Activated CD4-positive, CD25-positive, alpha-beta regulatory T cell treated with anti-CD3 and anti-CD28 coated beads, Interleukin-2, amount 50 U/mL, for 16 hours (primary cell): ENCODE results near the gene MAML2.

Experiments used
- DNase-seq: peaks from one replicate; pipeline ENCODE4 v3.0.0-alpha.2; 2020; ENCODE audit warnings: low read depth, low spot score

The MAML2 gene

DNA sequence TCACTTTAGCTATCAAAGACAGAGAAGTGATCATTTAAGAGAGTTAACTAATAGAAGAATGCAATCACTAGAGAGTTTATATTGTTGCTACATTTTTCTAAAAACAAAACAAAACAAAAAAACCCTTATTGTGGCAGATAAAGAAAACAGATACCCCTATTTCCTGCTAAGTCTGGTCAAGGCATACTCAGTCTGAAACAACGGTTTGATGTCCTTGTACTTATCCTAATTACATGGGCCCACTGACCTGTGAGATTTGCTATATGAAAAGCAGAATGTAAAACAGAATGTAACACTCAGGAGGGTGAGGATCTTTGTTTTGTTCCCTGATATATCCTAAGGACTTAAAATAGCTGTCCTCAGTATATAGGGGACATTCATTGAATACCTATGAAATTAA is 24.6 kb downstream of the MAML2 start:
- DNase-seq, result no peak

DNA sequence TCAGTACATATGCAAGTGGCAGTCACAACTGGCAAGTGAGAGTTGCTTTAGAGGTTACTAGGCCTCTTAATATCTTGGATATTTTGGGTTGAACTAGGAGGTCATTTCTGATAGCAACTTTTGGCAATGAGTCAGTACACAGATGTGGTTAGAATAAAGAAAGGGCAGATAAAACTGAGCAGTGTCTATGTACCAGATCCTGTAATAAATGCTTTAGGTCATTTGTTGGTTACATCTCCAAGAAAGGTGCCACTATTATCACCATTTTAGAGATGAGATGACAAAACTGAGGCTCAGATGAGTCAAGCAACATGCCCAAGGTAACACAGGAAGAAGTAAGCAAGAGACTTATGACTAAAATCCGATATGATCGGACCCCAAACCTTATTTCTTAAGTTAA is 25.0 kb downstream of the MAML2 start:
- no peak for DNase-seq

DNA sequence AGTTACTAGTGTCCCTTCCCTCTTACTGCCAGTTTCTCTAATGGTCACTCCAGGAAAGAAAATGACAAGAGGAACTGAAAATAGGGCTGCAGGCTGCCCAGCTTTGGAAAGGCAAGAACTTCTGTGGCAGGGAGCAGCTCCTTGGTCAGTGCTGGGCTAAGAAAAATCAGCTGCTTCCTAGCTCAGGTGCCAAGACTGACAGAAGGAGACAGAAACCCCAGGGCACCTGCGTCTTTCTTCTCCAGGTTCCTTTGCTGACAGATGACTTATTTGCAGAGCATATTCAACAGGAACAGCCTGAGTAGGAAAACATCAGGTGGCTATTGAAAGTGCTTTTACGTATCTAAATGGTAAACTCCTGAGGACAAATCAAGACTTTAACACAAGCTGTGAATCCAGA is 25.4 kb downstream of the MAML2 start:
- DNase-seq, result no peak

DNA sequence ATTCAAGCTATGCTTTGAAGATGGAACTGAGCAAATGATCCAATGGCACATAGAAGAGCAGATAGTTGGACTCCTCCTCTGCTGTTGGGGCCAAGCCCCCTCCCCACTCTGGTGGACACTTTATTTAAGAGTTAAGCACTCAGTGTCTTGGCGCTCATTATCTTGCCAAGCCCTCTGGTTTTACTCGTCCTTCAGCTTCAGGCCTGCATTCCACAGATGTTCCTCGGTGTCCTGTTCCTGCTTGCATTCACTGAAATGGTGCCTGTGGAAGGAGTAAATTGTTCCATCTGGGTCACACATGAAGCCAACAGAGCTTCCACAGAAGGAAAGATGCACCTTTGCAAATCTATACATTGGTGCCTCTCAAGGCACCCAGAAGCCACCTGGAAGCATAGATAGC is 26.1 kb downstream of the MAML2 start:
- DNase-seq, result no peak

DNA sequence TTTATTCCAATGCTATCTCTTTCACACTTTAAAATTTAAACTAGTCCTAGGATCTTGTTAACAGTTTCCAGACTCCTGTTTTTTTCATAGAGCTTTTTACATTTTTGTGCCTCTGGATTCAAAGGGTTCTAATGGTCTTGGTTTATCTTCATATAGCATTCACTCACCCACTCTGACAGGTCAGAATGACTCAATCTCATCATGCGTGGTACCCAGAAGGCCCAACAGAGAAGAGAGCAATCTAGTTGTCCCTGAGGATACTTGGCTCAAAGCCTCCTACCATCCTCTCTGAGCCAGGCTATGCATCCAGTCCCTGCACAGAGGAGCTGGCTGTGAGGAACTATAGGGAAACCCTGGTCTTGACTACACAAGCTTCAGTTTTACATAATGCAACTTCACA is 27.5 kb downstream of the MAML2 start:
- no peak for DNase-seq

DNA sequence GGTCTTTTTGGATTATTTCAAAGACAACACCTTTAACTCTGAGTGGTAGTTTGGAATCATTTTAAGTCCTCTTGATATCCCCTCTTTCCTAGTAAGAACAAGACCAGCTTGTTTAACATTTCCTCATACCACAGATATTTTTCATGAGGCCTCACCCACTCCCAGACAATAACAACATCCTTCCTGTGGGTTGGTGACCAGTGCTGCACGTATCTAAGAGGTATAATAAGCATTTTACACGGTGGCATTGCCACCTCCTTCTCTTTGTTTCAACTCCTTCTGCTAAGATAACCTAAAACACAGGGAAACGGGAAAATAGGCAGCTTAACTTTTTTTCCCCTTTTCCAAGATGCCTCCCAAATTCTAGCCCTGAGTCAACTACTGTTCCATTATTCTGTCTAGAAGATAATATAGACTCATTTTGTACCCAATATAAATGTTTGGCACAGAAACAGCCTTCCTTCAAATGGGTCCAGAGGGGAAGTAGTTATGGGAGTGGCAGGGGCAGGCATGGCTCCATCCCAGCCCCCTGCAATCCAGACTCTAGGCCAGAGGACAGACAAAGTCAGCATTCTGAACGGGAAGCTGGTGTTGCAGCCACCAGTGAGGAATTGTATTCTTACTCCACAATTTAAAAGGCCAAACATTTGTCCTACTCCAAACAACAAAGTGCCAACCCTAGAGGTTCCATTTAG is 28.5 kb downstream of the MAML2 start:
- no peak for DNase-seq

DNA sequence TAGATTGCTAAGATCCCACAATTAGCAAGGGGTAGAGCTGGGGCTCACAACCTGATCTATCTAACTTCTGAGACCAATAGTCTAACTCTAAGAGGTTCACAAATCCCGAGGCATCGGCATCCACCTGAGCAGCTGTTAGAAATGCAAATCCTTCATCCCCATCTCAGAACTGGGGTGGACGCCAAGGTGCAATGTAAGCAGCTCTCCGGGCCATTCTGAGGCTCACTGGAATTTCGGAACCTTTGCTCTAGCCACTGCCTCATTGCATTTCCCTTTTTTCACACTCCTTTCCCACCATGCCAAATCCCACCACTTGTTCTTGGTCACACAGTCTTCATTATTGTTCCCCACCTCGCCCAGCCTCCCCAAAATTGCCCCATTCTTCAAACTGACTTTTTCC is 29.8 kb downstream of the MAML2 start:
- DNase-seq, result no peak

DNA sequence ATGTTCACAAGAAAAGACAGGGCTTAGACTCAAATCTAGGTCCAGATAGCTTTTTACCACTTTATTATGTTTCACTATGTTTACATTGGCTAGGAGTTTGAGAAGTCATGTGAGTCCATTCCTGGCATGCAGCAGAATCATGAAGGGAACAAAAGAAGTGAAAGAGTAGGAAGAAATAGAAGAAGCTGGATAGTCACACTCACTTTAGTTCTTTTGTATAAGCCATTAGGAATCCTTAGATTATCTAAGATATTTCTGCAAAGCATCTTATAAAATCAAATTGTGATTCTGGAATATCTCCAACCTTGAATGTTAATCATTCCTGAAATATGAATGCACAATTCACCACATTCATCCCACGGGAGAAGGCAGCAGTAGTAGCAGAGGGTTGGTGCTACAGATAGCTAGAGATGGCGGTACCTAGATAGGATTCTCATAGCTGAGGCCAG is 31.9 kb downstream of the MAML2 start:
- DNase-seq, result no peak

DNA sequence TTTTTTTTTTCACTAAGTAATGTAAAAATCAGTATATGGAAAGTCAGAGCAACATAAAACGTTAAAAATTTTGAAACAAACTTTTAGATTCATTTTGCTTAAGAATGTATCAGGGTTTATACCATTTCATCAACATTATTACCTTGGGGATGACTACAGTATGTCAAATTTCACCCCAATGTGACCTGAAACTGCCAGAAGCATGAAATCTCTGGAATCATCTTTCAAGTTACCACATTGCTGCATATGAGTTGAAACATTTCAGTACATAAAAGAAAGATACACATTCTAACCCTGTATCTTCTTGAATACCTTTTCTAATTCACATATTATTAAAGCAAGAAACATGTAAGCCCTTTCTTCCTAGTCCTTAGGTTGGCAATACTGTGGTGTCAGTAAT is 32.8 kb downstream of the MAML2 start:
- DNase-seq, result no peak

DNA sequence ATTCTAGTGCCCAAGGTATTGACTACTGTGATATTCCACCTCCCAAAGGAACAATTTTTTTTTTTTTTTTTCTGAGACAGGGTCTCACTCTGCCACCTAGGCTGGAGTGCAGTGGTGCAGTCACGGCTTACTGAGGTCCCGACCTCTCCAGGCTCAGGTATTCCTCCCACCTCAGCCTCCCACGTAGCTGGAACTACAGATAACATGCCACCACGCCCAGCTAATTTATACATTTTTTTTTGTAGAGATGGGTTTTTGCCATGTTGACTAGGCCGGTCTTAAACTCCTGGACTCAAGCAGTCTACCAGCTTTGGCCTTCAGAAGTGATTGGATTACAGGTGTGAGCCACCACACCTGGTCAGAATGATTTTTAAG is 33.4 kb downstream of the MAML2 start:
- DNase-seq, result no peak

DNA sequence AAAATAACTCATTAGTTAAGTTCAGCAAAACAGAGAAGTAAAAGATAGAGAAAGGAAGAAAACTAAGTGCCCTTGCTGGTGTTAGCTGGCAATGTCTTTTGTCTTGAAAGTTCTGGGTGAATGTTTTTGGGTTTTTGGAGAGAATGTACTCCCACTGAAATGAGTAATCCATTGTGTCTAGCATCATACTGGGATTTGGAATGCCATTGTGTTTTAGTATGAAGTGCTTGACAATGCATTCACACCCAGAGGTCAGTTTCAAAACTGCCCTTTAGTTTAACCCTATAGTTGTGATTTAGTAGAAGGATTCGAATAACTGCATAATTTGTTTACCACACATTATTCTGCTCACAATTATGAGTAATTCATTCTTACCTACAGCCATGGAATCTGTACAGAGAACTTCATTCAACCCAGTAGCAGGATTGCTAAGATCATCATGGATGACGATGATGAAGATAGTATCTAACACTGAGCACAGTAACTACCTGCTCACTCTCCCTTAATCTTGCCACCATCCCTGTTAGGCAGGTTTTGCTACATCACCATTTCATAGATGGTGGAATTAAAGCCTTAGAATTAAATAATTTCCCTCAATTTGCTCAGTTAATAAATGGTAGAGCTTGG is 33.9 kb downstream of the MAML2 start:
- DNase-seq, result no peak

DNA sequence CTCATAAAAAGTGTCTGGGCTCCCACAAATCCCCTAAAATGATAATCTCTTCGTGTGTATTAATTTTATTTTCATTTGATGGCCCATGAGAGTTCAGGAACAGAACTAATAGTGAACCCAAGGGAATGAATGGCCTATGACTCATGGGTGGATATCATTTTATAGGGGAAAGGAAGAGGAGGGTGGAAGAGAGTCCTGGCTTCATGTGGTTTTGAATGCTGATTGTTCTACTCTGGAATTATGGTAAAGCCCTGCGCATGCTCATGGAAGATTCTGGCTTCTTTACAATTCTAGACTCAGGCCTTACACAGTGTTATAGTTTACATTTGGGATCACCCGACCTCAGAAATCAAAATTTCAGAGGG is 35.2 kb downstream of the MAML2 start:
- DNase-seq, result no peak

DNA sequence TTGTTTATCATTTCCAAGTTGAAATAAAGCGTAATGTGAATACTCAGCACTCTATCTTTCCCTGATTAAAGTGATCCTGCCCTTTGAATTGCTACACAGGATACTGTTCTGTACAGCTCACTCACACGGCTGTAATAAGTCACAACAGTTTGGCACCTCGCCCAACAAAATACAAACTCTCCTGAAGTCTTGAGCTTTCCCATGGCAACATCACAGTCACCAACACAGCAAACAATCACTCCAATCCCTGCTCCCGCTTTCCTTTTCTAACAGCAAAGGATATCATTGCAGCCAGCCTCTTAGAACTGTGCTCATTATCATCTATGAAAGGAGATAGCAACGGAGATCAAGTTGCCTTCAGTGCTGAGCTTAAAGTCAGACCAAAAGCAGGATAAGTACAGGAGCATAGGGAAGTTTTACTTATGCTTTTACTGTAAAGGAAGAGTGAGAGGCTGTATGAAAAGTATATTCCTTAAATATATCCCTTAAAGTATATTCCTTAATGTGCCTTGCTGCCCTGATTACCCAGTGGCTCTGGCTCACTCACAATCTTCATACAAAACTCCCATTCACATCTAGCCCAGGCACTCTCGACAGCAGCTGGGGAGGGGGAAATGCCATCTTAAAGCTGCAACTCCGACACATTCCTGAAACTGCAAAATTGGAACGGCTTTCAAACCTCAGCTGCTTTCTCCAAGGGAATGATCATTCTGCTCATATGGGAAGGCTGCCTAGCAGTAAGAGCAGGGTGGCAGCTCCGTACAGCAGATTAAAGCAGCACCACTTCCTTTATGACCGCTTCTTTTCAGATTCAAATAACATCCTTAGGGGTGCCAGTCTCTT is 35.8 kb downstream of the MAML2 start:
- no peak for DNase-seq

DNA sequence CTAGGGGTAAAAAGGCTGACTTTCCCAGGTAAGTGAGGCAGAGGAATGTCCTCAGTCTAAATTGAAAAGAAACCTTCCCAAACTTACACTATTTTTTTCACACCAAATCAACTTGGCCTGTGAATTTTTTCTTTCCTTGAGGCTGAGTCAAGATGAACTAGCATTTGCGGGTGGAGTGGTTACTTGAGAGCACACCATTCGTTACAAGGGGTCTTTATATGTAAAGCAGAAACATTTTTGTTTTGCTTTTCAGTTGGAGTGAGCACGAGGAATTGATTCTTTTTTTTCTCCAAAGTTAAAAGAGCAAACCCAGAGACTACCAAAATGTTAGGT is 36.4 kb downstream of the MAML2 start:
- no peak for DNase-seq

DNA sequence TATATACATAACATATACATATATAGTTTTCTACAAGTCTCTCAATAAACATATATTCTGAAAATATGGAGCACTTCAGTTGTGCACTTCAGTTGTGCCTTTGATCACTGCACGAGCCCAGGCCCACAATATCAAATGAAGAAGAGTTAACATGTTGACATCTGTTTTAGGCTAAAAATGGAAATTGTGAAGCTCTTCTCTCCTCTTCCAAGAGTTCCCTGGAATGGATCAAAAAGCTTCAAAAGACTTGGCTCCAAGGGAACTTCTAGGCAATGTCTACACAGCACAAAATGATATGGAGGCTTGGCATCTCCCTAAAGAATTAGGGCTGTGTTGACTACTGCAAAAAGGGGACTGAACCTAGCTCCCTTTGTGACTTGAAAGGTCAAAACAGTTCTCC is 36.9 kb downstream of the MAML2 start:
- no peak for DNase-seq

DNA sequence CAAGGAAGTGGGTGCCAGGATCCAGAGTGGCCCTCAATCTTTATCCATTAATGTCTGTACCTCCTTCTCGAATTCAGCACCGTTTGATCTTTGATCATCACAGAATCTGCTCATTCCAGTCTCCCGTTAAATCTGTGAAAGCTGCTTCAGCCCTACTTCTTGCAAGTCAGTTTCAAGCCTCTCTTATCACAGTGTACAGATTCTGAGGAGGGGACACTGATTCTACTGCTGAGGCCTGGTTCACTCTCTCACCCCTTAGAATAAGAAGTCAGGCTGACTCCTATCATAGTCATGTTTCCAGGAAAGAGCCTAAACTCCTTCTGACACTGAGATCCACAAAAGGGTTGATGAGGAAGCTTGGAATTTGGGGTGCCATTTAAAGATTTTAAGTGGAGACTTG is 39.0 kb downstream of the MAML2 start:
- DNase-seq, result no peak

DNA sequence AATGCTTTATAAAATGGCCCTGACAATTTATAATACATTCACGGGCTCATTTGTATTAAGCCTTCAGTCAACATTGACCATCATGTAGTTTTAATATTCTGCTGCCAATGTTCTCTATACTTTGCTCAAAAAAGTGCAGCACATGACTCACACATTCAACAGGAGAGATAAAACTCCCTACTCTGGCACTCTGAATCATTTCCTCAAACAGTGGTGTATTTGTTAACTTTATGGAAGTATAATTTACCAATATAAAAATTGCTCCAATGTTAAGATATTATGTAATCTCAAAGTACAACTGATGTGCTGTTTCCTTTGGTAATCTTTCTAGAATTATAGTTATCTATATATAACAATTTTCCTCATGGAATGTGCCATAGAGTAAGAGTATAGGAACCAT is 39.9 kb downstream of the MAML2 start:
- no peak for DNase-seq

DNA sequence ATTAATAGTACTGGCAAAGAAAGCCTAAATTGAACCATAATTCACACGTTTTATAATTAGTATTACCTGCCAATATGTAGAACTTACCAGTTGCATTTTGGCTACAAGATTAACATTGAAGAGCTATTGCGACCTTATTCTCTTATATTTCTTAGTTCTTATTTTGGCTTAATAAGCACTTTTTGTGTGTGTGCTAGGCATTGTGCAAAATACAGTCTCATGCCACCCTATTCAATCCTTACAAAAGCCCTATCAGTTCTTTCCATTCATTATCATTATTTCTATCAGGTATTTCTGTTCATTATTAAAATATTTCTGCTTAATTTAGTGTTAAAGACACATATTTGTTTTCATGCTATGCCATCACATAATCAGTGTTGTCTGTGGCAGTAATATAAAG is 41.2 kb downstream of the MAML2 start:
- DNase-seq, result no peak

DNA sequence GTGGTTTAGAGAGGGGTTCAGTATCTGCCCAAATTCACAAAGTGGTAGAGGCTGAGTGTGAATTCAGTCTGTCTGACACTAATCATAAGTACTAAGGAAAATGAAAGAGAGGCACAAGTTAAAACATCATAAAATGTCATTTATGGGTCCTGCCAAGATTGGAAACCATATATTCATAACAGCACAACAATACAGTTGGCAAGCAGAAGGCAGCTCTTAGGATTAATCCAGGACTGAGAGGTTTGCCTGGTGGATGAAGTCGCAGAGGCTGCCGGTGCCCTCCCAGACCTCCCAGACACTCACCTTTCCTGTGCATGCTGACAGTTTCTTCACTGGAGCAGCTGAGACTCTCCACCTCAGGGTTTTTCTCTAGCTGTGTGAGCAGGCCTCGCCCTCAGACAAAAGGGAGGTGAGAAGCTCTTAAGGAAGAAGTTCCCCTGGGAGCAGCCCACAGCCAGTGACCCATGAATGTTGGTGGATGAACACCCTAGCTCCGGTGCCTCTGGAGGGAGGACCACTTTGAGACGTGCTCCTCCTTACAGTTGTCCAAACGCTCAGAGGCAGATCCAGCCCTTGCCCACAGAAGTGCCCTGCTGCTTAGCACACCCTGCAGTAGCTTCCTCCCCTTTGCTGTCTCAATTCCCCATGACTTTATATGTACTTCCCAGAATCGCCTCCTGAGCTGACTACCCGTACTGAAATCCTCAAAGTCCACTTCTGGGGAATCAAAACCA is 43.7 kb downstream of the MAML2 start:
- no peak for DNase-seq

DNA sequence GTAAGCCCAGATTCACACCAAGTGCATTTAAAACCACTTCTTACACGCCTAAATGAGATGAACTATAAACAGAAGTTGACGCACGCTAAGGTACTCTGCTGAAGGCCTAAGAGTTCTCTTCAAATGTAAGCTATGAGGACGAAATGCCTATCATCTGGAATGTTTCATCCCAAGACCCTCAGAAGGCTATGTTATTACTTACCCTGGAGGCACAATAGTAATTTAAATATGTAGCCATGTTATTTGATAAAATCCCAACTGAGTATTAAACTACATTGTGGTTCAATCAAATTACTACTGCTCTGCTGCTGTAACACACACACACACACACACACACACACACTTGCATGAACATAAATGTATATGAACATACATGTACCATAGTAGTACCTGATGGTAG is 47.6 kb downstream of the MAML2 start:
- no peak for DNase-seq

DNA sequence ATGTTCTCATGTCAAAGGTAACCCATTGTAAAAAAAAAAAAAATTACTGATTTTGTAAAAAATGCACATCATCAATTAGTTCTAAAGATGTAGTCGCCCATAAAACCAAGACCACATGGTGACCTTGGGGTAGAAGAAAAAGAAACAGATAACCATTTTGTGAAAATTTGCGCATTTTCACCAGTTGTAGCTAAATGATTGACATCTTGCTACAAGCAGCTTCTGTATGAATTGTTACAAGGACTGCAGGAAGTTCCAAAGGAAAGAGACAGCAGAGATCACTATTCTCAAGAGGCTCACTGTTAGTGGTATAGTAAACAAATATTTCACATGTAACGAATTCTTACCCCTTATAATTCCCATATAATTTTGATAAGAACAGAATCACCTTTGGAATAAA is 48.7 kb downstream of the MAML2 start:
- DNase-seq, result no peak

DNA sequence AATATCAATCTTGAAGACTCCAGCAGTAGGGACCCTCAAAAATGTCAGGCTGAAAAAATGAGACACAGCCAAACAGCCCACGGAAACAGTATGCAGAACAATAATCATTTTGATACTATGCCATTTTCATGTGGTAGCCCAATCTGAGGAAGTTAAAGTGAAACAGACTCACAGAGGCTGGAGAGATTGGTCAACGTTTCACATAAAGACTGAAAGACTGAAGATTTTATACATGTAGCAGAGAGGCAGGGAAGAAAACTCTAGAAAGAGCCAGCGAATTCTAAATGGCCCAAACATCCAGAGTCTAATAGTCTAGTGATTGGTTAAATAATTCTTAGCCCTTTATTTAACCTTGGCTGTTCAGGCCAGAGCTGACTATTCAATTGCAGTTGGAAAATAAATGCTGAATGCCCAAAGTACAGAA is 49.4 kb downstream of the MAML2 start:
- DNase-seq, result no peak
